PC-9 (cell line): ENCODE measurements around the gene SH3PXD2A. TPM values are rescaled to one million over a fixed set of nuclear protein-coding genes. Genes with fewer than 3 reads are reported as not detected.
A peak's percentile ranks its signal among the peaks of the same experiment; 100 is the strongest.

Experiments
- BruUV-seq: library from RNA; stranded (reverse); fragments of 400-500 nt; replicated peaks from 2 replicates; lab custom pipeline; 2021; lab: Mats Ljungman, UMichigan
- CTCF ChIA-PET: fragments of 300-600 bp; sonication (Branson Sonifier 250); formaldehyde crosslinking; loops from one replicate; lab custom pipeline; 2022; ENCODE audit warnings: antibody characterized with exemption; lab: Charles Lee
- POLR2A ChIA-PET: fragments of 300-600 bp; sonication (Branson Sonifier 250); formaldehyde crosslinking; loops from one replicate; lab custom pipeline; 2022; ENCODE audit warnings: antibody characterized with exemption; ENCODE audit not compliant: unreplicated experiment; lab: Charles Lee
- DNase-seq, 2 experiments: peaks; one replicate each; pipeline versions ENCODE4 v3.0.0 to v3.0.0-alpha.2; 2015 to 2022; ENCODE audit warnings: mixed read lengths in 1 of 2
- H2AFZ ChIP-seq: fragments of 200-600 bp; sonication (generic); 2 replicates; pipeline ENCODE4 v1.8.1; 2017; ENCODE audit warnings: antibody characterized with exemption
- H3F3A ChIP-seq: fragments of 200-600 bp; sonication (generic); 2 replicates; pipeline ENCODE4 v1.8.1; 2017; ENCODE audit warnings: antibody characterized with exemption, mild to moderate bottlenecking, low read depth; ENCODE audit not compliant: insufficient read depth
- H3K27ac ChIP-seq: fragments of 200-600 bp; sonication (generic); 2 replicates; pipeline ENCODE4 v1.6.1; 2016; ENCODE audit warnings: mixed run types
- H3K27me3 ChIP-seq: fragments of 200-600 bp; sonication (generic); 2 replicates; pipeline ENCODE4 v1.6.1; 2016; ENCODE audit warnings: low read depth, mixed run types; ENCODE audit not compliant: insufficient read depth
- H3K36me3 ChIP-seq: fragments of 200-600 bp; sonication (generic); 2 replicates; pipeline ENCODE4 v1.6.1; 2016; ENCODE audit warnings: low read depth, mixed run types
- H3K4me1 ChIP-seq: fragments of 200-600 bp; sonication (generic); replicated peaks from 2 replicates; pipeline ENCODE4 v1.6.1; 2016; ENCODE audit warnings: mixed run types; ENCODE audit not compliant: insufficient read depth
- H3K4me2 ChIP-seq: fragments of 200-600 bp; sonication (generic); 2 replicates; pipeline ENCODE4 v1.6.1; 2017; ENCODE audit warnings: mixed run types
- H3K4me3 ChIP-seq: fragments of 200-600 bp; sonication (generic); 2 replicates; pipeline ENCODE4 v1.6.1; 2016; ENCODE audit warnings: mixed run types
- H3K79me2 ChIP-seq: fragments of 200-600 bp; sonication (generic); 2 replicates; pipeline ENCODE4 v1.6.1; 2017; ENCODE audit warnings: low read depth, mixed run types
- H3K9me2 ChIP-seq: fragments of 200-600 bp; sonication (generic); 2 replicates; pipeline ENCODE4 v1.8.1; 2017; ENCODE audit warnings: mild to moderate bottlenecking; ENCODE audit not compliant: insufficient read depth
- H3K9me3 ChIP-seq: fragments of 200-600 bp; sonication (generic); 2 replicates; pipeline ENCODE4 v1.8.1; 2016; ENCODE audit warnings: low read depth; ENCODE audit not compliant: insufficient read depth
- H4K20me1 ChIP-seq: fragments of 200-600 bp; sonication (generic); 2 replicates; pipeline ENCODE4 v1.8.1; 2017; ENCODE audit not compliant: insufficient read depth
- CTCF ChIP-seq: fragments of 200-600 bp; sonication (generic); conservative IDR thresholded peaks from 2 replicates; pipeline ENCODE4 v1.6.1; 2017; ENCODE audit warnings: mixed run types, antibody characterized with exemption, mild to moderate bottlenecking, moderate library complexity
- EZH2 ChIP-seq: fragments of 200-600 bp; sonication (generic); IDR thresholded peaks from 2 replicates; pipeline ENCODE4 v1.8.0; 2017; ENCODE audit warnings: antibody characterized with exemption, low read depth
- intact Hi-C: fragments of 100-400 bp; cut with micrococcal nuclease; formaldehyde crosslinking; loops from one replicate; pipeline ENCODE4 v1.10.0; 2022; ENCODE audit not compliant: unreplicated experiment
- total RNA-seq: library from RNA; stranded (reverse); gene quantifications from 2 replicates; pipeline ENCODE4 v1.2.3, GENCODE V29; 2021

The SH3PXD2A gene
- total RNA-seq, 1 experiment from 2014 or later, result 12.5 TPM

GRCh38 chr10:103763374-103764202 is 91.8 kb downstream of the SH3PXD2A start:
- Histone ChIP-seq H3K9me2 (no peaks in the 10 kb centered on the region), H3K27ac (no peak overlapping the region), H3K27me3 (no peaks in the 10 kb centered on the region), H3K4me2 (0 out of 2 replicates have a peak overlapping the region, but pooled peaks have one; percentile 26), H3K79me2 (no peaks in the 10 kb centered on the region), H2AFZ (no peak overlapping the region), H3K4me3 (no peak overlapping the region), H3F3A (peaks cover 48% of the 10 kb centered on the region), H4K20me1 (no peaks in the 10 kb centered on the region), H3K36me3 (no peaks in the 10 kb centered on the region), H3K4me1 (peaks cover 81% of the 10 kb centered on the region), H3K9me3 (no peaks in the 10 kb centered on the region)
- DNase-seq, result no peak
- POLR2A ChIA-PET, result no interaction called here
- no peak for TF ChIP-seq EZH2
- TF ChIP-seq CTCF, result no peak
- intact Hi-C loops, result no loop called here
- CTCF ChIA-PET, result no interaction called here
- BruUV-seq, result no TSS peak

GRCh38 chr10:103762916-103763315 is 92.5 kb downstream of the SH3PXD2A start:
- Histone ChIP-seq H3K79me2 (no peaks in the 10 kb centered on the region), H3F3A (peaks cover 55% of the 10 kb centered on the region), H3K4me3 (no peak overlapping the region), H3K9me2 (no peaks in the 10 kb centered on the region), H4K20me1 (no peaks in the 10 kb centered on the region), H3K27ac (no peak overlapping the region), H3K36me3 (no peaks in the 10 kb centered on the region), H3K4me1 (peaks cover 87% of the 10 kb centered on the region), H3K9me3 (no peaks in the 10 kb centered on the region), H3K4me2 (peak overlapping the region; percentile 26; the same call in 1 of the 2 replicates), H2AFZ (no peak overlapping the region), H3K27me3 (no peaks in the 10 kb centered on the region)
- intact Hi-C loops, result no loop called here
- no peak for DNase-seq
- no peak for TF ChIP-seq EZH2
- ChIA-PET CTCF (no interaction called here), POLR2A (interaction anchor here (0.8 kb wide), 1 partner anchor 60 kb away, joined by 6 read pairs; no protein-coding TSS in a partner anchor)
- BruUV-seq, result no TSS peak

- H3K36me3 ChIP-seq, result no peaks in the 10 kb centered on the region
- H3K27ac ChIP-seq, result peak overlapping the region; percentile 63; the same call in 1 of the 2 replicates
- no peaks in the 10 kb centered on the region for H3K79me2 ChIP-seq
These were observed 93.2 kb downstream of the SH3PXD2A start for GRCh38 chr10:103762162-103762561.

More at GRCh38 chr10:103762162-103762561, 93.2 kb downstream of the SH3PXD2A start:
- Histone ChIP-seq H3K27me3 (no peaks in the 10 kb centered on the region), H4K20me1 (no peaks in the 10 kb centered on the region), H3F3A (peaks cover 62% of the 10 kb centered on the region), H3K9me2 (no peaks in the 10 kb centered on the region), H3K4me1 (peaks cover 95% of the 10 kb centered on the region), H2AFZ (no peak overlapping the region), H3K9me3 (no peaks in the 10 kb centered on the region), H3K4me3 (no peak overlapping the region), H3K4me2 (peak overlapping the region; percentile 62; the same call in 1 of the 2 replicates)
- POLR2A ChIA-PET, result interaction anchor here (0.8 kb wide), 1 partner anchor 61 kb away, joined by 6 read pairs; no protein-coding TSS in a partner anchor
- BruUV-seq, result no TSS peak
- intact Hi-C loops, result no loop called here
- CTCF ChIA-PET, result no interaction called here
- no peak for DNase-seq
- TF ChIP-seq CTCF (no peak), EZH2 (no peak)
